RWPE1 (cell line): ENCODE measurements around the gene FBRSL1.

Experiments
- CTCF ChIA-PET: fragments of 350-600 bp; sonication (Branson Sonifier 250); formaldehyde crosslinking; extraction: SDS; loops from one replicate; lab custom pipeline; 2021; lab: Yijun Ruan, JAX
- POLR2A ChIA-PET: fragments of 400-600 bp; formaldehyde crosslinking; extraction: SDS; loops from one replicate; lab custom pipeline; 2020; ENCODE audit warnings: antibody characterized with exemption; ENCODE audit not compliant: low non-redundant PET; lab: Yijun Ruan, JAX
- DNase-seq: peaks from one replicate; pipeline ENCODE4 v3.0.0; 2012; ENCODE audit warnings: low spot score
- H3K27ac ChIP-seq: fragments of 450-650 bp; 2 replicates; pipeline ENCODE4 v1.5.1; 2017
- TF ChIP-seq, protein P1 (sequence below): fragments of 450-650 bp; conservative IDR thresholded peaks from 2 replicates; pipeline ENCODE4 v1.5.1; 2017; ENCODE audit warnings: low read depth, mild to moderate bottlenecking

Gene FBRSL1

DNA sequence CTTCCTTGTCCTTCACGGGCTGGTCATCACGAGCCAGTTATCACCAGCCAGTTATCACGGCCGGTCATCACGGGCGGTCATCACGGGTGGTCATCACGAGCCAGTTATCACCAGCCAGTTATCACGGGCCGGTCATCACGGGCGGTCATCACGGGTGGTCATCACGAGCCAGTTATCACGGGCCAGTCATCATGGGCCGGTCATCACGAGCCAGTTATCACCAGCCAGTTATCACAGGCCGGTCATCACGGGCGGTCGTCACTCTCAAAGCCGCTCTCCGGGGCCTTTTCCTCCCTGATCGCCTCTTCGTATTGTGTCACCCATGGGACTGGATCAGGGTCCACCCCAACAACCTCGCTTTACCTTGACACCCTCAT lies 13.9 kb upstream of the FBRSL1 start:
- ChIA-PET POLR2A (no interaction called here), CTCF (interaction anchor here (0.6 kb wide), 1 partner anchor 27 kb away, joined by 3 read pairs; no protein-coding TSS in a partner anchor)
- DNase-seq, result no peak

DNA sequence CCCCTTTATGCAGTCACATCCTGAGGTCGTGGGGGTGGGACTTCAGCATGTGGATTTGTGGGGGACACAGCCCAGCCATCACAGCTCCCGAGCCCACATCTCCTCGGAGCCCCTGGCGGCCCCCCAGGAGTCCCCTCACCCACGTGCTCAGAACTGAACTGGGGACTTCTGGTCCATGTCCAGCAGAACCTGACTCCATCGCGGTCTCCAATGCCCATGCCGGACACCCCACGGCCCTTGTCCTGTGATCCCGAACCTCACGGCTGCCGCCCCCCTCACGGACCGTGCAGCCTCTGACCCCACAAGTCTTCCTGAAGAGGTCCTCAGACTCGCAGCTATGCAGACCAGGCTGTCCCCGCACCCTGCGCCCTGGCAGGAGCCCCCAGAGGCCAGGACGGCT lies 13.5 kb upstream of the FBRSL1 start:
- POLR2A ChIA-PET, result no interaction called here
- TF ChIP-seq, protein P1, sequence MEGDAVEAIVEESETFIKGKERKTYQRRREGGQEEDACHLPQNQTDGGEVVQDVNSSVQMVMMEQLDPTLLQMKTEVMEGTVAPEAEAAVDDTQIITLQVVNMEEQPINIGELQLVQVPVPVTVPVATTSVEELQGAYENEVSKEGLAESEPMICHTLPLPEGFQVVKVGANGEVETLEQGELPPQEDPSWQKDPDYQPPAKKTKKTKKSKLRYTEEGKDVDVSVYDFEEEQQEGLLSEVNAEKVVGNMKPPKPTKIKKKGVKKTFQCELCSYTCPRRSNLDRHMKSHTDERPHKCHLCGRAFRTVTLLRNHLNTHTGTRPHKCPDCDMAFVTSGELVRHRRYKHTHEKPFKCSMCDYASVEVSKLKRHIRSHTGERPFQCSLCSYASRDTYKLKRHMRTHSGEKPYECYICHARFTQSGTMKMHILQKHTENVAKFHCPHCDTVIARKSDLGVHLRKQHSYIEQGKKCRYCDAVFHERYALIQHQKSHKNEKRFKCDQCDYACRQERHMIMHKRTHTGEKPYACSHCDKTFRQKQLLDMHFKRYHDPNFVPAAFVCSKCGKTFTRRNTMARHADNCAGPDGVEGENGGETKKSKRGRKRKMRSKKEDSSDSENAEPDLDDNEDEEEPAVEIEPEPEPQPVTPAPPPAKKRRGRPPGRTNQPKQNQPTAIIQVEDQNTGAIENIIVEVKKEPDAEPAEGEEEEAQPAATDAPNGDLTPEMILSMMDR, result no peak
- H3K27ac ChIP-seq, result no peak overlapping the region
- CTCF ChIA-PET, result interaction anchor here (0.6 kb wide), 1 partner anchor 63 kb away, joined by 3 read pairs; no protein-coding TSS in a partner anchor
- DNase-seq, result no peak

More for the DNA sequence above, 13.9 kb upstream of the FBRSL1 start:
- H3K27ac ChIP-seq, result no peak overlapping the region
- TF ChIP-seq, protein P1, result no peak

DNA sequence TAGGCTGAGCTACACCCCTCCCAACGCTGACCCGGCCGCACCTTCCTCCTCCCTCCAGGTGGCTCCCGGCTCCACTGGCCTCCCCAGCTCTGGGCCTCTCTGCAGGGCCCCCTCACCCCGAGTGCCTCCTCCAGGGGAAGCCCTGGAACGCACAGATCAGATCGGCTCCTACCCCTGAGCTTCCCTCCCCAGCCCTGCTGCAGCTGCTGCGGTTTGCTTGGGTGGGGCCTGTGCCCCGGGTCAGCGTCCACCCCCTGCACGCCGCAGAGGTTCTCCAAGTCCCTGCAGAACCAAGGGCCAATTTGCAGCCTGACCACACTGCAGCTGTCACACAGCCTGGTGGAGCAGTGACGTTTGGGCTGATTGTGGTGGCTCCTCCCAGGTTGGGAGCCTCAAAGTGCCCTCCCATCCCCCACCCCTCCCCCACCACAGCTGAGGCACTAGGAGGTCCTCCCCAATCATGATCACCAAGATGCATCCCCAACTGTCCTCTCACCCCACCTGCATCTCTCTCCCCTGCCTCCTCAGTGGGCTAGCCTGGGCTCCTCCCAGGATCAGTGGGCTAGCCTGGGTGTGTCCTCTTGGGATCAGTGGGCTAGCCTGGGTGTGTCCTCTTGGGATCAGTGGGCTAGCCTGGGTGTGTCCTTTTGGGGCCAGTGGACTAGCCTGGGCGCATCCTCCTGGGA lies 12.8 kb upstream of the FBRSL1 start:
- CTCF ChIA-PET, result interaction anchor here (0.5 kb wide), 1 partner anchor 400 kb away, joined by 3 read pairs; no protein-coding TSS in a partner anchor
- DNase-seq, result no peak

DNA sequence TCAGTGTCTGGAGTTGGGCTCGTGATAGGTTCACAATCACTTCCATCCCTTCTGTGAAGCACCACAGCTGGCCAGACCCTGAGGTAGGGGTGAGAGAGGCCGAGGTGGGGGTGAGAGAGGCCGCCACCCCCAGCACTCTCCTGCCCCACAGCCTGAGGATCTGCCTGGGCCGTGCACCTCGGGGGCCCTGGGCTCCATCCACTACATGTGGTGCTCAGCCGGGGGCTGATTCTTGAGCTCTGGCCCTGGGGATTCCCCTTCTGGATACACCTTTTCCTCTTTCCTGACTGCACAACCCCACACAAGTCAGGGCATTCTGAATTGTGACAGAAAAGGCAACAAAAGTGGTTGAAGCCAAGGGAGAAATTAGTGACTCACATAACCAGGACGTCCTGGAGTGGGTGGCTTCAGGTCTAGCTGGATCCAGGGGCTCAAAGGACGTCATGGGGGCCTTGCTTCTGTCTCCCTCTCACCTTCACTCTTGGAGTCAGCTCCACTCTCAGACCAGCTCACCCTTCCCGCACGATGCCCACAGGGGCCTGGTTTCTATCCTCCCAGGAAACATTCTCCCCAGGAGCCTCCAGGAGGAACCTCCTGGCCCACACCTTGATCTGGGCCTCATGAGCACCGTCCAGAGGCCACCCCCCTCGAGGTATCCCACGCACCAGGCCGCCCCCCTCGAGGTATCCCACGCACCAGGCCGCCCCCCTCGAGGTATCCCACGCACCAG lies 12.1 kb upstream of the FBRSL1 start:
- POLR2A ChIA-PET, result no interaction called here
- H3K27ac ChIP-seq, result peak overlapping the region; percentile 56
- TF ChIP-seq, protein P1, result no peak
- CTCF ChIA-PET, result interaction anchor here (0.5 to 0.6 kb wide), 2 partner anchors 324 to 401 kb away, joined by 3 read pairs; no protein-coding TSS in a partner anchor
- no peak for DNase-seq

More for the DNA sequence above, 12.8 kb upstream of the FBRSL1 start:
- H3K27ac ChIP-seq, result peak overlapping the region; percentile 56
- POLR2A ChIA-PET, result interaction anchor here (0.5 kb wide), 1 partner anchor 26 kb away, joined by 3 read pairs; no protein-coding TSS in a partner anchor
- TF ChIP-seq, protein P1, result no peak

DNA sequence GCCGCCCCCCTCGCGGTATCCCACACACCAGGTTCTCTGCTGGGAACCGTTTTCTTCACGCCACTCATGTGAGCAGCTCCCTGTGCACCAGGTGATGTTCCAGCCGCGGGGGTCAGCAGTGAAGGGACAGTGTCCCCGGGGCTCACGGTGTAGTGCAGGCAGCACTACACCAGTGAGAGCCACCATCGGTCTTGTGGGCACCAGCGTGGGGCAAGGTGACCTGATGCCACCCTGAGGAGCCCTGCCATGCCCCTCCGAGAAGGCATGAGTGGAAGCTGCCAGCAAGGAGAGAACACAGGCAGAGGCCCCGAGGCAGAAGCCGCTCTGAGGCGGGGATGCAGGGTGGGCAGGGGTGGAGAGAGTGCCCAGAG lies 11.5 kb upstream of the FBRSL1 start:
- ChIA-PET POLR2A (no interaction called here), CTCF (interaction anchor here (0.6 kb wide), 1 partner anchor 324 kb away, joined by 3 read pairs; no protein-coding TSS in a partner anchor)
- H3K27ac ChIP-seq, result no peak overlapping the region
- TF ChIP-seq, protein P1, result no peak
- DNase-seq, result no peak

DNA sequence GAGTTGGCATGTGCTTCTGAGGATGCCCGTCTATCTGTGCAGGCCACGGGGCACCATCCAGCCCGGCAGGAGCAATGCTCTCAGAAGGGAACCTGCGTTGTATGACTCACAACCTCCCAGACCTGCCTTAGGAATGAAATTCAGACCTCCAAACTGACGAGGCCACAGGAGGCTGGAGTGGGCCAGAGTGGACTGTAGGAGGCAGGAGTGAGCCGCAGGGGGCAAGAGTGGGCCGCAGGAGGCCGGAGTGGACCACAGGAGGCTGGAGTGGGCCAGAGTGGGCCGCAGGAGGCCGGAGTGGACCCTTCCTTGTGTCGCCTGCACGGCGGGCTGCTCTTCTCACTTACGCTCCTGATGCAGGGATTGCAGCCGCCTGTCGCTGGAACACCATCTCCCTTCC lies 11.1 kb upstream of the FBRSL1 start:
- TF ChIP-seq, protein P1, result no peak
- no peak overlapping the region for H3K27ac ChIP-seq
- CTCF ChIA-PET, result interaction anchor here (0.6 kb wide), 1 partner anchor 323 kb away, joined by 3 read pairs; no protein-coding TSS in a partner anchor
- no peak for DNase-seq
- POLR2A ChIA-PET, result no interaction called here
